ENCODE results near the gene PTPRG.

The PTPRG gene

DNA sequence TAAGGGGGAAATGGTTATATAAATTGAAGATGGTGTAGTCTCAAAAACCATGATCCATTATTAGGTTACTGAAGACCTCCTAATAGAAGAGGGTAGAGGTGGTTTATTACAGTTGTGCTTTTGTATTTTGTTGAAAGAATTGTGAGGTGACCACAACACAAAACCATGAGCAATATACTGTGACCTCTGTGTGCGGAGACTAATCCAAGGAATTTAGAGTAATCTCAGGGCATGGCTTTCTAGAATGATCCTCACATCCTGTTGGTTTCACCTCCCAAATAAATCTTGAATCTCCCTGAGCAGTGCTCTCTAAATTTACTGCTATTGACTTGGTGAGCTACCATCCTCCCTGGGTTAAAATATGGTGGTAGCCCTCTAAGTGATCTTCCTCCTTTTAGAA, 52.3 kb downstream of the PTPRG start:
- H3K4me1 ChIP-seq (ENCODE audit: insufficient read depth, poor library complexity, severe bottlenecking) = no peaks in the 10 kb centered on the region
- no peaks in the 10 kb centered on the region for H3K36me3 ChIP-seq (ENCODE audit: low read depth)
- DNase-seq (ENCODE audit: low spot score) (no peak), ATAC-seq (ENCODE audit: low read depth) (no peak)
- H3K9me3 ChIP-seq (ENCODE audit: severe bottlenecking) = no peaks in the 10 kb centered on the region
- TF ChIP-seq, protein P1, sequence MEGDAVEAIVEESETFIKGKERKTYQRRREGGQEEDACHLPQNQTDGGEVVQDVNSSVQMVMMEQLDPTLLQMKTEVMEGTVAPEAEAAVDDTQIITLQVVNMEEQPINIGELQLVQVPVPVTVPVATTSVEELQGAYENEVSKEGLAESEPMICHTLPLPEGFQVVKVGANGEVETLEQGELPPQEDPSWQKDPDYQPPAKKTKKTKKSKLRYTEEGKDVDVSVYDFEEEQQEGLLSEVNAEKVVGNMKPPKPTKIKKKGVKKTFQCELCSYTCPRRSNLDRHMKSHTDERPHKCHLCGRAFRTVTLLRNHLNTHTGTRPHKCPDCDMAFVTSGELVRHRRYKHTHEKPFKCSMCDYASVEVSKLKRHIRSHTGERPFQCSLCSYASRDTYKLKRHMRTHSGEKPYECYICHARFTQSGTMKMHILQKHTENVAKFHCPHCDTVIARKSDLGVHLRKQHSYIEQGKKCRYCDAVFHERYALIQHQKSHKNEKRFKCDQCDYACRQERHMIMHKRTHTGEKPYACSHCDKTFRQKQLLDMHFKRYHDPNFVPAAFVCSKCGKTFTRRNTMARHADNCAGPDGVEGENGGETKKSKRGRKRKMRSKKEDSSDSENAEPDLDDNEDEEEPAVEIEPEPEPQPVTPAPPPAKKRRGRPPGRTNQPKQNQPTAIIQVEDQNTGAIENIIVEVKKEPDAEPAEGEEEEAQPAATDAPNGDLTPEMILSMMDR (IDR thresholded peaks at IDR 0.05; ENCODE audit: poor library complexity, severe bottlenecking) = no peak
- no peaks in the 10 kb centered on the region for H3K27me3 ChIP-seq (ENCODE audit: insufficient read depth, poor library complexity, severe bottlenecking)
- H3K4me3 ChIP-seq (ENCODE audit: severe bottlenecking) = no peak overlapping the region
- no peak overlapping the region for H3K27ac ChIP-seq (ENCODE audit: poor library complexity, severe bottlenecking)

DNA sequence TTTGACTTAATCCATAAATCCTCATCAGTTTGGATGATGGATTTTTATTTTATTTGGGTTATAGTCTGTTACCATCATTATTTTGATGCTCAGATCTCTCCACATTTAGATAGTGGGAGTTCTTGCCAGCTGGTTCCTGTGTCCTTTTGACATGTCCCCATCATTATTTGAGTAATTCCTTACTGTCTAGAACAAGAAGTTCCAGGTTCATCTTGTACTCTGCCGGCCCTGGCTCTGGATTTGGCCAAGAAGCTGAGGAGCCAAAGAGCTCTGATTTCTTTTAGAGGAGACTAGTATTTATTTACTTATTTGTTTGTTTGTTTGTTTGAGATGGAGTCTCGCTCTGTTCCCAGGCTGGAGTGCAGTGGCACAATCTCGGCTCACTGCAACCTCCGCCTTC, 54.3 kb downstream of the PTPRG start:
- DNase-seq (ENCODE audit: low spot score) (no peak), ATAC-seq (ENCODE audit: low read depth) (no peak)
- no peaks in the 10 kb centered on the region for H3K9me3 ChIP-seq (ENCODE audit: severe bottlenecking)
- H3K27me3 ChIP-seq (ENCODE audit: insufficient read depth, poor library complexity, severe bottlenecking) = no peaks in the 10 kb centered on the region
- no peak overlapping the region for H3K4me3 ChIP-seq (ENCODE audit: severe bottlenecking)
- no peaks in the 10 kb centered on the region for H3K4me1 ChIP-seq (ENCODE audit: insufficient read depth, poor library complexity, severe bottlenecking)
- TF ChIP-seq, protein P1 (IDR thresholded peaks at IDR 0.05; ENCODE audit: poor library complexity, severe bottlenecking) = no peak
- no peak overlapping the region for H3K27ac ChIP-seq (ENCODE audit: poor library complexity, severe bottlenecking)
- H3K36me3 ChIP-seq (ENCODE audit: low read depth) = no peaks in the 10 kb centered on the region

DNA sequence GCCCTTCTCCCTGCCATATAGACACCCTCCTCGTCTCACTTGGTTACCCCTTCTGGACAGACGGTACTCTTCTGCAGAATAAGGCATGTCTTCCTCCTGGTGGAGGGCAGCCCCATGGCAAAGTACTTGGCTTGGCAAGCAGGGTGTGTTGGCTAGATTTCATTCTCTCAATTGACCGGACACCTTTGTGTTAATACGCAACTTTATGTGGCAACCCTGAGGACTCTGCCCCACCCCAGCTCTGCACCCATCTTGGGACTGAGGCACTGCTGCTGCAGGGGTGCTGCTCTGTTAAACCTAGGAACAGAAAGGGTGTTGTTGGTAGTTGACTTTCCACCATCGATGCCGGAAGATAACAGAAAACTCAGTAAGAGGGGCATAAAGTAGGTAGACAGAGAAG, 55.2 kb downstream of the PTPRG start:
- Histone ChIP-seq H3K27me3 (ENCODE audit: insufficient read depth, poor library complexity, severe bottlenecking) (no peaks in the 10 kb centered on the region), H3K4me3 (ENCODE audit: severe bottlenecking) (no peak overlapping the region), H3K27ac (ENCODE audit: poor library complexity, severe bottlenecking) (no peak overlapping the region), H3K4me1 (ENCODE audit: insufficient read depth, poor library complexity, severe bottlenecking) (no peaks in the 10 kb centered on the region), H3K36me3 (ENCODE audit: low read depth) (no peaks in the 10 kb centered on the region), H3K9me3 (ENCODE audit: severe bottlenecking) (no peaks in the 10 kb centered on the region)
- DNase-seq (ENCODE audit: low spot score) = no peak
- no peak for ATAC-seq (ENCODE audit: low read depth)
- TF ChIP-seq, protein P1 (IDR thresholded peaks at IDR 0.05; ENCODE audit: poor library complexity, severe bottlenecking) = no peak

DNA sequence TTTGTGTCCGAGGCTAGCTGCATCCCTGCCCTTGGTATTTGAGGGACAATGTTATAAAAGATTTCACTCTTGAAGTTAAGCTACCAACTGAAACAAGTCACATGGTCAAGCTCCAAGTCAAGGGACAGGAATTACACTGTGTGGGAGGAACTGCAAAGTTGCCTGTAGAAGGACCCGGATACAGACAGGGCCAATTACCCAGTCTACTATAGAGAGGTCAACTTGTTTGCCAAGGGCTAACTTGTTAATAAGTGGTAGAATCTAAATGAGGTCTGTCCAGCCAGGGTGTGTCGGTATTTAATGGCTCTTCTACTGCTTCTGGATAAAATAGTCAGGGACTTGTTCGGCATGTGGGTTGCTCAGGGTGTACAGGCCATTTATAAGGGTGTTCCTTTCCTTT, 55.7 kb downstream of the PTPRG start:
- TF ChIP-seq, protein P1 (IDR thresholded peaks at IDR 0.05; ENCODE audit: poor library complexity, severe bottlenecking) = no peak
- Histone ChIP-seq H3K36me3 (ENCODE audit: low read depth) (no peaks in the 10 kb centered on the region), H3K4me1 (ENCODE audit: insufficient read depth, poor library complexity, severe bottlenecking) (no peaks in the 10 kb centered on the region), H3K27me3 (ENCODE audit: insufficient read depth, poor library complexity, severe bottlenecking) (no peaks in the 10 kb centered on the region), H3K4me3 (ENCODE audit: severe bottlenecking) (no peak overlapping the region), H3K27ac (ENCODE audit: poor library complexity, severe bottlenecking) (no peak overlapping the region), H3K9me3 (ENCODE audit: severe bottlenecking) (no peaks in the 10 kb centered on the region)
- ATAC-seq (ENCODE audit: low read depth) (no peak), DNase-seq (ENCODE audit: low spot score) (no peak)

DNA sequence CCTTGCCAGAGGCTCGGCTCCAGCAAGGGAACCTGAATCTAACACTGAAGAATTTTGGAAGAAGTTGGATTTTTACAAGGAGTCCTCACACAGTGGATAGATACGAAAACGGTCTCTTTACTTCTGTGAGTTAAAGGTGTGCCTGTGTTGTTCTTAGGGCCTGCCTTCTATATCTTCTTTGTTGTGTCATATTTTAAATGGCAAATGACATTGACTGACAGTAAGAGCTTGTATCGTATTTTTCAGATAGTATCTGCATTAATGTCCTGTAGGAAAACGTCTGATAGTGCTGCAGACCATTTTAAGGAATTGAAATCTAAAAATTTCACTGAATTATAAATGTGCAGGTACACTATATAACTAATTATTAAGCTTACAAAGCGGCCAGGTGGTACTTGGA, 56.3 kb downstream of the PTPRG start:
- TF ChIP-seq, protein P1 (IDR thresholded peaks at IDR 0.05; ENCODE audit: poor library complexity, severe bottlenecking) = no peak
- no peaks in the 10 kb centered on the region for H3K4me1 ChIP-seq (ENCODE audit: insufficient read depth, poor library complexity, severe bottlenecking)
- H3K9me3 ChIP-seq (ENCODE audit: severe bottlenecking) = no peaks in the 10 kb centered on the region
- no peak for DNase-seq (ENCODE audit: low spot score)
- no peaks in the 10 kb centered on the region for H3K27me3 ChIP-seq (ENCODE audit: insufficient read depth, poor library complexity, severe bottlenecking)
- H3K36me3 ChIP-seq (ENCODE audit: low read depth) = no peaks in the 10 kb centered on the region; the same call in 1 of the 2 replicates
- no peak for ATAC-seq (ENCODE audit: low read depth)
- no peak overlapping the region for H3K27ac ChIP-seq (ENCODE audit: poor library complexity, severe bottlenecking)
- H3K4me3 ChIP-seq (ENCODE audit: severe bottlenecking) = no peak overlapping the region

Measured in RWPE2 (cell line).